WTC11 (cell line): ENCODE results near the gene PTPRS.

Experiments used
- CREB1 ChIP-seq: sonication (generic); formaldehyde crosslinking; IDR thresholded peaks from 2 replicates; pipeline ENCODE4 v1.8.0; 2023; ENCODE audit warnings: mild to moderate bottlenecking, missing genetic modification reagents
- CREM ChIP-seq: sonication (generic); formaldehyde crosslinking; IDR thresholded peaks from 2 replicates; pipeline ENCODE4 v1.8.1; 2022; ENCODE audit warnings: mild to moderate bottlenecking, missing genetic modification reagents, moderate library complexity
- CTCF ChIP-seq: fragments of 200-600 bp; IDR thresholded peaks from 2 replicates; pipeline ENCODE4 v1.8.0; 2022; ENCODE audit warnings: antibody characterized with exemption
- HMGXB4 ChIP-seq: sonication (generic); formaldehyde crosslinking; IDR thresholded peaks from 2 replicates; pipeline ENCODE4 v1.8.1; 2023; ENCODE audit warnings: mild to moderate bottlenecking, moderate library complexity, missing genetic modification reagents
- SOX15 ChIP-seq: fragments of 250-450 bp; sonication (Bioruptor Pico); IDR thresholded peaks from 2 replicates; pipeline ENCODE4 v1.9.0; 2021; ENCODE audit warnings: mild to moderate bottlenecking
- USF1 ChIP-seq: sonication (generic); formaldehyde crosslinking; IDR thresholded peaks from 2 replicates; pipeline ENCODE4 v1.8.0; 2022; ENCODE audit warnings: mild to moderate bottlenecking, missing genetic modification reagents
- ZNF263 ChIP-seq: sonication (generic); formaldehyde crosslinking; IDR thresholded peaks from 2 replicates; pipeline ENCODE4 v1.8.1; 2022; ENCODE audit warnings: low read depth, mild to moderate bottlenecking, moderate library complexity, missing genetic modification reagents
- ZNF671 ChIP-seq: fragments of 250-450 bp; sonication (Bioruptor Pico); IDR thresholded peaks from 2 replicates; pipeline ENCODE4 v1.8.0; 2021; ENCODE audit warnings: mild to moderate bottlenecking
- TF ChIP-seq, protein P1 (sequence below): sonication (generic); formaldehyde crosslinking; IDR thresholded peaks from 2 replicates; pipeline ENCODE4 v1.8.1; 2022; ENCODE audit warnings: low read depth, mild to moderate bottlenecking, moderate library complexity, missing genetic modification reagents, borderline replicate concordance
- TF ChIP-seq, protein P2 (sequence below): sonication (generic); formaldehyde crosslinking; IDR thresholded peaks from 2 replicates; pipeline ENCODE4 v1.8.1; 2022; ENCODE audit warnings: low read depth, missing genetic modification reagents, borderline replicate concordance

- no peak for TF ChIP-seq CREB1 (CRISPR knock-in tag)
- TF ChIP-seq, protein P1, sequence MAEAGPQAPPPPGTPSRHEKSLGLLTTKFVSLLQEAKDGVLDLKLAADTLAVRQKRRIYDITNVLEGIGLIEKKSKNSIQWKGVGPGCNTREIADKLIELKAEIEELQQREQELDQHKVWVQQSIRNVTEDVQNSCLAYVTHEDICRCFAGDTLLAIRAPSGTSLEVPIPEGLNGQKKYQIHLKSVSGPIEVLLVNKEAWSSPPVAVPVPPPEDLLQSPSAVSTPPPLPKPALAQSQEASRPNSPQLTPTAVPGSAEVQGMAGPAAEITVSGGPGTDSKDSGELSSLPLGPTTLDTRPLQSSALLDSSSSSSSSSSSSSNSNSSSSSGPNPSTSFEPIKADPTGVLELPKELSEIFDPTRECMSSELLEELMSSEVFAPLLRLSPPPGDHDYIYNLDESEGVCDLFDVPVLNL (CRISPR knock-in tag) = no peak
- no peak for TF ChIP-seq USF1 (CRISPR knock-in tag)
- no peak for TF ChIP-seq HMGXB4 (CRISPR knock-in tag)
- no peak for TF ChIP-seq SOX15 (CRISPR knock-in tag)
- TF ChIP-seq CTCF = no peak
- no peak for TF ChIP-seq CREM (CRISPR knock-in tag)
- no peak for TF ChIP-seq ZNF671 (CRISPR knock-in tag)
- TF ChIP-seq, protein P2, sequence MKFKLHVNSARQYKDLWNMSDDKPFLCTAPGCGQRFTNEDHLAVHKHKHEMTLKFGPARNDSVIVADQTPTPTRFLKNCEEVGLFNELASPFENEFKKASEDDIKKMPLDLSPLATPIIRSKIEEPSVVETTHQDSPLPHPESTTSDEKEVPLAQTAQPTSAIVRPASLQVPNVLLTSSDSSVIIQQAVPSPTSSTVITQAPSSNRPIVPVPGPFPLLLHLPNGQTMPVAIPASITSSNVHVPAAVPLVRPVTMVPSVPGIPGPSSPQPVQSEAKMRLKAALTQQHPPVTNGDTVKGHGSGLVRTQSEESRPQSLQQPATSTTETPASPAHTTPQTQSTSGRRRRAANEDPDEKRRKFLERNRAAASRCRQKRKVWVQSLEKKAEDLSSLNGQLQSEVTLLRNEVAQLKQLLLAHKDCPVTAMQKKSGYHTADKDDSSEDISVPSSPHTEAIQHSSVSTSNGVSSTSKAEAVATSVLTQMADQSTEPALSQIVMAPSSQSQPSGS (CRISPR knock-in tag) = no peak
- TF ChIP-seq ZNF263 (CRISPR knock-in tag) = no peak
Observed at GRCh38 chr19:5323475-5323811, 17.2 kb downstream of the PTPRS start.
